Activated T-helper 1 cell treated with anti-CD3 and anti-CD28 coated beads, Interleukin-2, amount 50 U/mL, for 16 hours (primary cell): Measurements from ENCODE around the gene LPO.

ENCODE experiments used
- DNase-seq, 2 donors: peaks; one replicate each; pipeline ENCODE4 v3.0.0-alpha.2; 2020; ENCODE audit warnings: low read depth in 1 of 2, low spot score in 1 of 2

The LPO gene

GRCh38 chr17:58277107-58277801 is 38.9 kb downstream of the LPO start:
- DNase-seq: no peak

GRCh38 chr17:58277802-58278595 is 39.6 kb downstream of the LPO start:
- no peak for DNase-seq

- no peak for DNase-seq
Measured at GRCh38 chr17:58278661-58279015, 40.3 kb downstream of the LPO start.

GRCh38 chr17:58279016-58279711 is 40.8 kb downstream of the LPO start:
- no peak for DNase-seq

- no peak for DNase-seq
Measured at GRCh38 chr17:58279736-58280479, 41.5 kb downstream of the LPO start.

GRCh38 chr17:58280480-58281217 is 42.3 kb downstream of the LPO start, which contains the start of gene MPO:
MPO (minus strand) TSS chr17:58280935; CDS start chr17:58280758, 177 bp downstream.
- no peak for DNase-seq

- DNase-seq: no peak
Measured at GRCh38 chr17:58281511-58282011, 43.2 kb downstream of the LPO start.

GRCh38 chr17:58282442-58282841 is 44.1 kb downstream of the LPO start:
- DNase-seq: no peak

GRCh38 chr17:58283674-58284612 is 45.6 kb downstream of the LPO start:
- DNase-seq: no peak

GRCh38 chr17:58284613-58285421 is 46.4 kb downstream of the LPO start:
- DNase-seq: no peak

GRCh38 chr17:58285422-58285810 is 47.0 kb downstream of the LPO start:
- no peak for DNase-seq

GRCh38 chr17:58289869-58290268 is 51.5 kb downstream of the LPO start:
- DNase-seq: no peak

- no peak for DNase-seq
Measured at GRCh38 chr17:58291246-58291645, 52.9 kb downstream of the LPO start.

GRCh38 chr17:58294034-58294433 is 55.6 kb downstream of the LPO start:
- DNase-seq: no peak

GRCh38 chr17:58300336-58300735 is 62.0 kb downstream of the LPO start:
- DNase-seq: no peak

- no peak for DNase-seq
Measured at GRCh38 chr17:58301504-58302150, 63.2 kb downstream of the LPO start.

- DNase-seq: no peak
Measured at GRCh38 chr17:58302171-58302918, 64.0 kb downstream of the LPO start.
